Measurements from ENCODE around the gene WAS.

DNA sequence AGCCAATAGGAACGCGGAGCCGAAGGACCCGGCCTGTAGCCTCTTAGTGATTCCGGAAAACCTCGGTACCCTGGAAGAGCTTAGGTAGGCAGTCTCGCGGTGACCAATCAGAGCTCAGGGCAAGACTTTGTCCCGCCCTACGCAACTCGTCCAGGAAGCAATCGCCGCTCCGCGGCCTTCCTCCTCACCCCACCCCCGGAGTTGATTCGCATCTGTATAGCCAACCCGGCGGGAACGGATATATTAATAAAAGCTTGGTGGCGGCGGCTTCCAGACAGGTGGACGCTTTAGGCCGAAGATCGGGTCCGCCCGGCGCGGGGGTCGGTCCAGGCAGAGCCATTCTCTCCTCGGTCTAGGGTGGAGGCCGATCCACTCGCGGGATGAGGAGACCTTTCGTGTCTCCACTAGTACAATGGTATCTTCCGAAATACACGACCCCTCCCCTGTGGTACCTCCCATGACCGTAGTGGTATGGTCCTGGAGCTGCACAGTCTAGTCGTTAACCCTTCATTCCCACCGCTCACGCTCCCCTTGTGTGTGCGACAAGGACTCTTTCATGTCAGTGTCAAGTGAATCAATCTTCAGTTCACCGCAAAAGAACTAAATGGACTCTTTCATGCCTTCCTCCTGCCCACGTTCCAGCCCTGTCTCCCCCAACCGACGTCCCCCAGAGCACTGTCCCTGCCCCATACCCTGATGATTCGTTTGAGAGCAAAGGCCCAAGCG, 53.8 kb downstream of the WAS start:
- TF ChIP-seq, protein P1, sequence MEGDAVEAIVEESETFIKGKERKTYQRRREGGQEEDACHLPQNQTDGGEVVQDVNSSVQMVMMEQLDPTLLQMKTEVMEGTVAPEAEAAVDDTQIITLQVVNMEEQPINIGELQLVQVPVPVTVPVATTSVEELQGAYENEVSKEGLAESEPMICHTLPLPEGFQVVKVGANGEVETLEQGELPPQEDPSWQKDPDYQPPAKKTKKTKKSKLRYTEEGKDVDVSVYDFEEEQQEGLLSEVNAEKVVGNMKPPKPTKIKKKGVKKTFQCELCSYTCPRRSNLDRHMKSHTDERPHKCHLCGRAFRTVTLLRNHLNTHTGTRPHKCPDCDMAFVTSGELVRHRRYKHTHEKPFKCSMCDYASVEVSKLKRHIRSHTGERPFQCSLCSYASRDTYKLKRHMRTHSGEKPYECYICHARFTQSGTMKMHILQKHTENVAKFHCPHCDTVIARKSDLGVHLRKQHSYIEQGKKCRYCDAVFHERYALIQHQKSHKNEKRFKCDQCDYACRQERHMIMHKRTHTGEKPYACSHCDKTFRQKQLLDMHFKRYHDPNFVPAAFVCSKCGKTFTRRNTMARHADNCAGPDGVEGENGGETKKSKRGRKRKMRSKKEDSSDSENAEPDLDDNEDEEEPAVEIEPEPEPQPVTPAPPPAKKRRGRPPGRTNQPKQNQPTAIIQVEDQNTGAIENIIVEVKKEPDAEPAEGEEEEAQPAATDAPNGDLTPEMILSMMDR (IDR thresholded peaks at IDR 0.05) = no peak
- peak in 2 of 4 donors; percentile 36 to 57 for TF ChIP-seq POLR2A (IDR thresholded peaks at IDR 0.05)

Measured in esophagus squamous epithelium (tissue), 4 donors.